HG03103 (cell line): ENCODE measurements around the gene APOL6.

Experiments used
- ATAC-seq: cut with Tn5 transposase; IDR thresholded peaks from one replicate; pipeline ENCODE4 v1.9.1; 2021; ENCODE audit warnings: low read depth; ENCODE audit not compliant: unreplicated experiment

The APOL6 gene

DNA sequence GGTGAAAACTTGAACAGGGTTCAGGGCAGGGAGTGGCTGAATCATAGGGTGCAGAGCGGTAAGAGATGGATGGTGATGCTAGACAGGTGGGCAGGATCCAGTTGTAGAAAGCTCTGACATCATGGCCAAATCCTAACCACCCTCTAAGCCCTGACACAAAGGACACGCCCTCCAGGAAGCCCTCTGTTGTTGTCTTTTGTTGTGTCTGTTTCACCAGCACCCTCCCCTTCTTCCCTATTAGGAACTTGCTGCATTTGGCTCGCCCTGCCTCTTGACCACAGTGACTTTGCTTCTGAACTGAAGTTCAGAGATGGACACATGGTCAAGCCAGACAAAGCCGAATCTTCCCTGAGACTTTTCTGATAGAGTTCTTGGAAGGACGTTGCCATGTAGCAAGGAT lies 14.2 kb upstream of the APOL6 start:
- ATAC-seq = no peak

DNA sequence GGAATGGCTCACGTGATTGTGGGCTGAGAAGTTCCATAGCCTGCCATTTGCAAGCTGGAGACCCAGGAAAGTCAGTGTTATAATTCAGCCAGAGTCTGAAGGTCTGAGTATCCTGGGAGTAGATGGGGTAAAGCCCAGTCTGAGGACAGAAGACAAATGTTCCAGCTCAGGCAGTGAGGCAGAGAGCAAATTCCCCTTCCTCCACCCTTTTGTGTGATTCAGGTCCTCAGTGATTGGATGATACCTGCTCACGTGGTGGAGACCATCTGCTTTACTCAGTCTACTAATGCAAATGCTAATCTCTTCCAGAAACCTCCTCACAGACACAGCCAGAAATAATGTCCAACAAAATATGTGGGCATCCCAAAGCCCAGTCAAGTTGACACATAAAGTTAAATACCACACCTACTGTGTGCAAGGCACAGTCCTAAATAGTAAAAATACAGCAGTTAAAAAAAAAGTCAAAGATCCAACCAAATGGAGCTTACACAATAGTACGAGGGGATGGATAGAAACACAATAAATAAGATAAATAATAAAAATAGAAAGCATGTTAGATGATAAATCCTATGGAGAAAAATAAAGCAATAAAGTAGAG lies 13.2 kb upstream of the APOL6 start:
- no peak for ATAC-seq

DNA sequence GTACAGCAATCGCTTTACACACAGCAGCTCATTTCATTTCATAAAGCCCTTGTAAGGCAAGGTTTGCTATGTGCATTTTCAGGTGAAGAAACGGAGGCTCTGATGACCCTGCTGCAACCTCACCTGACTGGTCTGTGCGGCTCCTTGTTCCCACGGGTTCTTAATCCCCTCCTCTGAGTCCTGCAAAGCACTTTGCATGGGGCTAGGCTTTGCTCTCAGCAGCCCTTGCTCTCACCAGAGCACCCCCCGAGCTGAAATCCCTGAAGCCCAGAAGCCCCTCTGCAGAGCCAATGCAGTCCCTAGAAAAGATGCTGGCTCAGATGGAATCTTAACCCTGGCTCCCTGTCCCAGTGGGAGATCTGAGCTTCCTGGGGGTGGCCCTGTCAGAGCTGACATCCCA lies 11.0 kb upstream of the APOL6 start:
- ATAC-seq = no peak

DNA sequence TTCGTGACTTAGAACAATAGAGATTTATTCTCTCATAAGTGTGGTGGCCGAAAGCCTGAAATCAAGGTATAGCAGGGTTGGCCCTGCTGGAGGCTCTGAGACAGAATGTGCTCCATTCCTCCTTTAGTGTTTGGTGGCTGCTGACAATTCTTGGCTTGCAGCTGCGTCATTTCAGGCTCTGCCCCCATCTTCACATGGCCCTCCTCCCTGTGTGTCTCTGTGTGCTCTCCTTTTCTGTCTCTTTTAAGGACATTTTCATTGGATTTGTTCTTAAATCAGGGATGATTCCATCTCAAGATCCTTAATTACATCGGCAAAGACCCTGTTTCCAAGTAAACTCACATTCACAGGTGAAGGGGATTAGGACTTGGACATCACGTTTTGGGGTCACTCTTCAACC lies 10.2 kb upstream of the APOL6 start:
- no peak for ATAC-seq

DNA sequence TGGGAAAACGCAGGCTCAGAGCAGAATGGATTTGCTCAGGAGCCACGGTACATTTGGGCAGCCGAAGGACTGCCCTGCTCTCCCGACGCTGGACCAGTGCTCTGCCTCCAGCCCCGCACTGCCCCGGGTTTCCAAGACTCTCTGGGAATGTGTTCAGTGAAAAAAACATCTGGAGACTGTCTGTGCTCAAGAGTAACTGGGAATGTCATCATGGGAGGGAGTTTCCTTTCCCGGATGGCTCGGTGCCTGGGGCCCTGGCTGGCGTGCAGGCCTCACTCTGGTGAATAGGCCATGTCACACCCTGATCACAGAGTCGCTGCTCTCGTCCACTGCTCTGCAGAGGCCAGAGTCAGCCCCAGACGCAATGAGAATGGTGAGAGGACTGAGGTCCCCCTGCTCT lies 9.8 kb upstream of the APOL6 start:
- no peak for ATAC-seq

GRCh38 chr22:35641494-35642120 lies 6.6 kb upstream of the APOL6 start:
- no peak for ATAC-seq

GRCh38 chr22:35642305-35642741 lies 5.9 kb upstream of the APOL6 start:
- no peak for ATAC-seq

- ATAC-seq = no peak
These were observed 4.3 kb upstream of the APOL6 start for GRCh38 chr22:35643991-35644390.

DNA sequence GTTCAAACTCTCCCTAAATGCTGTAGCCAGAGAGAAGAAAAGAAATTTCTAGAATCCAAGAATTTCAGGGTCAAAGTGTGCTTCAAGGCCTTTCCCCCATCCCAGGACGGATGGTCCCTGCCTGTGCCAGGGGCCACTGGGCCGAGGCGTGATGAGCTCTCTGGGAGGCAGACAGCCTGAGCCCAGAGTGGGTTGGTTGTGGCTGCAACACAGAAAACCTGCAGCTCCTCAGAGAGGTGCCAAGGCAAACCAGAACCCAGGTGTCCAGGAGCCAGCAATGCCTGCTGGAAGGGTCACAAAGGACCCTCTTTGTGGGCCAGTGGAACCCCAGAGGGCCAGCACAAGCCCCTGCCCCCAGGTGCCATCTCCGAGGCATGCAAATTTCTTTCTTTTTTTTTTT lies 2.6 kb upstream of the APOL6 start:
- no peak for ATAC-seq

GRCh38 chr22:35649026-35649553 lies 844 bp downstream of the APOL6 start:
- no peak for ATAC-seq

DNA sequence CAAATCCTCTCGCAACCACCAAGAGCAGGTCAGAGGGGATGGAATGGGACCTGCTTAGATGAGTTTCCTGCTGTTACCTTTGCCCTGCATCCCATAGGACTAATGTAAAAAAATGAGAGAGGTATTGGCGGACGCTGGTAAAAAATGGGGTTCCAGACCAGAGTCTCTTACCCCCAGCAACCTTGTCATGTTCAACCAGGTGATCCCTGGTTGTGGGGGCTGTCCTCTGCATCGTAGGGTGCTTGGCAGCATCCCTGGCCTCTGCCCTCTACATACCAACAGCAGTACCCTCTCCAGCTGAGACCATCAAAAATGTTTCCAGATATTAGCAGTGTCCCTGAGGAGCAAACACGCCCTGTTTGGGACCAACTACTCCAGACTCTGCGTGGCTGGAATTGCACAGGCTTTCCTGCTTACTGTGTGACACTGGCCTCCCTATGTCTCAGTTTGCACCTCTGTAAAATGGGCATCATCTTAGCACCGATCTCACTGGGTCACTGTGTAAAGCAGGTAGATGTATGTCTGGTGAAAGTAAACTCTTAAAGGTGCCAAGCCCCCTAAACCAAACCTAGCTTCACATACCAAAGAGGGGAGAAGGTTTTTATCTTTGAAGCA lies 1.5 kb downstream of the APOL6 start:
- ATAC-seq = no peak

- ATAC-seq = no peak
These were observed 2.8 kb downstream of the APOL6 start for GRCh38 chr22:35651085-35651484.

DNA sequence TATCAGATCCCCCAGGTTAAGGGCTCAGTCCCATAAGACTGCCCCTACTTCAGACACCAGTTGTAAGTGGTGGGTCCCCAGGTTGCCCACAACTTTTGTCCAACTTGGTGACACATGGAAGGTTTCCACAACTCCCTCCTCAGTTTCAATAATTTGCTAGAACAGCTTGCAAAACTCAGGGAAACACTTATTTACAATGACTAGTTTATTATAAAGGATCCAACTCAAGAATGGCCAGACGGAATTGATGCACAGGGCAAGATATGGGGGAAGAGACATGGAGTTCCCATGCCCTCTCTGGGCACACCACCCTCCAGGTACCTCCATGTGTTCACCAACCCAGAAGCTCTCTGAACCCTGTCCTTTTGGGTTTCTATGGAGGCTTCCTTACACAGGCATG lies 5.6 kb downstream of the APOL6 start:
- no peak for ATAC-seq

DNA sequence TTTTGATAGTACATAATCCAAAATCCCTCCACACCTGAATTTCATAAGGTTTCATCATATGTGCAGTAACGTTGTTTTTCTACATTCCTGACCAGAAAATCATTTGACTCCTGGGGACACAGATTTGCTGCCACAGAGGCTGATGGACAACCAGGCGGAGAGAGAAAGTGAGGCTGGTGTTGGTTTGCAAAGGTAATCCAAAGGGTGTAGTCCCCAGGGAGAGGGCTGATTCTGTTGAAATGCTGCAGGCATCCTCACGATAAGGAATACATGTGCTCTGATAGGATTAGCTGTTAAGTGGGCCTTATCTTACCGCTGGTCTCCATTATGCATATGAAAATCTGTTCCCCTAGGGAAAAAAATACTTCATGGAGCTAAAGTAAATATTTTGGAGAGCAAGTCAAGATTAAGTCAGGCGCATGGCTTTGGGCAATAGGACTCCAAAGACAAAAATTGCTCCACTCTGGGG lies 8.1 kb downstream of the APOL6 start:
- no peak for ATAC-seq

DNA sequence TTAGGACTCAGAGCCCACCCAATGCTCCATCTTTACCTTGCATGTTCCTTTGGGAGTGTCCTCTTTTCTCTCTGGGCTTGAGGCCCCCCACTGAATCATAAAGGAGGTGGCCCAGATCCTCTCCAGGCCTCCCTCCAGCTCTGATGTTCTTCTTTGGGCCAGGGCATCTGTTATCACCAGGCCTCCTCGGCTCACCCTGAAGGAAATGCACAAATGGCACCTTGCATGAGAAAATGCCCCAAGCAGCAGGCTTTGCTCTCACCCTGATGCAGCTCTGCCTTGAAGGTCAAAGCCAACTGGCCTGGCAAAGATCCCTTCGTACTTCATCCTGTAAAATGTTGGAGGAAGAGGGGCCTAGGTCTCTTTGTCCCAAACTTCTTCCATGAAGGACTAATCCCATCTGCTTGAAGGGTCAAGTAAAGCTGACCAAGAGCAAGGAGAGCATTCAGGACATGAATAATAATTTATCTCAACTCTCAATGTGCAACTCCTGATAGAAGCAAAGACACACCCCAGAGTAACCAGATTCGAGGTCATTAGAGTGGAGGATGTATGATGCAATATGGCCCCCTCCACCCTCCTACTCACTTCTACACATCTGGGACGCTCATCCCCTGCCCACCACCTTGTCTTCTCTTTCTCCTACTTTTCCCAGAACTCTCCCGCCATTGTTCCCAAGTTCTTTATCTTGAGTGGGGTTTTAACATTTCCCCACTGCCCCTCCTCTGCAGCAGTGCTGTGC lies 9.5 kb downstream of the APOL6 start:
- ATAC-seq = no peak

- no peak for ATAC-seq
These were observed 12.3 kb downstream of the APOL6 start for GRCh38 chr22:35660291-35661127.

- ATAC-seq = no peak
These were observed 13.2 kb downstream of the APOL6 start for GRCh38 chr22:35661464-35661863.

- ATAC-seq = no peak
These were observed 14.7 kb downstream of the APOL6 start for GRCh38 chr22:35662914-35663313.

DNA sequence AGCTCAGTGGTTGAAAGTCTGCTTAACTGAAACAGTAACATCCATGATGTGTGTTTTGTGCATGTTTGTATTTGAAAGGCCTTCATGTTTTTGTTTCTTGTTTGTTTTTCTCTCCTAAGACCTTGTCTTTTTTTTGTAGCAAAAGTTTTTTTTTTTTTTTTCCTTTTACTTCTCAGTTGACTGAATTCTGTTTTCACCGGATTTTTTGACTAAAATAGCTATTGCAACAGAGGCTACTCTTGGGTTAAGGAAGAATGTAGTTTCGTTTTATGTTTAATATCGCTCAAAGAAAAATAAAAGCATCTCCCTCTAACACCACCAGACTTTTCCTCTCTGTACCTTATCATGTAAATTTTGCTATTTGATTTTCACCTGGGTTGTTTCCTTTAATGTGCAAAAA lies 15.1 kb downstream of the APOL6 start:
- ATAC-seq = no peak

DNA sequence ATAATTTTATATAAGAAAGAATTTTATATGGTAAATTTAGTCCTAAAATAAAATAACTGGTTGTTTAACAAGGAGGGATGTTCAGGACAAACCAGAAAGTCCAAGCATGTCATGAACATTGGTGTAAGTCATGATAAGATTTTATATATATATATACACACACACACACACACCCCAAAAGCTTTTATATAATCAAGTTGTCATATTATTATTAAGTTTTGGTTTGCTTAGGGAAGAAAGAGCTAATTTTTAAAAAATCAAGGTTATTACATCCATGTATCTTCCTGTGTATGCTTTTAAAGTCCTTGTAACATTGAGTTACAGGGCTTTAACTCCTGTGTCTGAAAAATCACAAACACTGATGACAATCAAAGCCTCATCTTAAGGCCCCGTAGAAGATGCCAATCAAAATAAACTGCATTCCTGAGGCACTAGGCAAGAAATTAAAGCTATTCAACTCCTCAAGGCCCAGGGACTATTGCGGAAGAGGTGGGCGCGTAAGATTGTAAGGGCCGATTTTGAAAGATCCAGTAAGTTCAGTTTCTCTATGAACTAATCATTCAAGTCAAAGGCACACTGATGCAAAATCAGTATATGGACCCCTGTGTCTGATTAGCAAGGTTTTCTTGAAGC lies 16.8 kb downstream of the APOL6 start:
- no peak for ATAC-seq
